Heart right ventricle (tissue), 16 donors: ENCODE data around the gene CUEDC1. TPM values are rescaled to one million over a fixed set of nuclear protein-coding genes. Genes with fewer than 3 reads are reported as not detected.

ENCODE experiments used
- ATAC-seq, 8 donors: fragments of 200-7000 bp; cut with Tn5 transposase; one replicate each; pipeline ENCODE4 v1.9.1; 2020; ENCODE audit warnings: mild to moderate bottlenecking in 8 of 8, moderate library complexity in 8 of 8, moderate number of reproducible peaks in 1 of 8
- DNase-seq, 2 donors: peaks; one replicate each; pipeline ENCODE4 v3.0.0-alpha.2; 2020
- H3K27ac ChIP-seq, 10 donors: fragments of 200-600 bp; sonication (generic) in 2 of 10; one replicate each; pipeline versions ENCODE4 v1.5.0 to v1.8.0; 2020 to 2022; ENCODE audit warnings: mild to moderate bottlenecking in 3 of 10
- H3K27me3 ChIP-seq, 7 donors: fragments of 200-600 bp; one replicate each; pipeline ENCODE4 v1.8.0; 2021 to 2022; ENCODE audit warnings: mild to moderate bottlenecking in 2 of 7
- H3K36me3 ChIP-seq, 9 donors: fragments of 200-600 bp; sonication (generic) in 1 of 9; one replicate each; pipeline versions ENCODE4 v1.5.0 to v1.8.0; 2020 to 2022; ENCODE audit warnings: mild to moderate bottlenecking in 2 of 9
- H3K4me1 ChIP-seq, 9 donors: fragments of 200-600 bp; sonication (generic) in 1 of 9; one replicate each; pipeline versions ENCODE4 v1.5.0 to v1.8.0; 2020 to 2022; ENCODE audit warnings: mild to moderate bottlenecking in 4 of 9
- H3K4me3 ChIP-seq, 10 donors: fragments of 200-600 bp; sonication (generic) in 2 of 10; one replicate each; pipeline versions ENCODE4 v1.5.0 to v1.8.0; 2020 to 2022; ENCODE audit warnings: mild to moderate bottlenecking in 7 of 10, moderate library complexity in 2 of 10
- H3K9me3 ChIP-seq, 11 donors: fragments of 200-600 bp in 10 of 11; sonication (generic) in 2 of 11; one replicate each; pipeline versions ENCODE4 v1.5.0 to v1.8.0; 2013 to 2022; ENCODE audit warnings: mild to moderate bottlenecking in 2 of 11, control low read depth in 1 of 11, moderate library complexity in 1 of 11
- WGBS, 2 donors: extraction: QIAGEN DNeasy Blood & Tissue Kit; methylation state at CpG; one replicate each; pipeline ENCODE4 v1.1.7; 2013; ENCODE audit warnings: inconsistent platforms in 1 of 2; 5-methylcytosine and 5-hydroxymethylcytosine counted together
- intact Hi-C, 10 donors: fragments of 100-400 bp; cut with DNase I; formaldehyde crosslinking; loops; one replicate each; pipeline versions ENCODE4 v1.11.1 to v1.14.2; 2022
- polyA plus RNA-seq, 2 donors: library from polyadenylated mRNA; stranded (reverse); fragments of 200-250 nt; gene quantifications; one replicate each; pipeline ENCODE4 v1.2.3, GENCODE V29; 2013
- total RNA-seq, 10 donors: library from RNA; stranded (reverse); fragmentation: NEBNext Ultra II Directional in 3 of 10; extraction: Animal tissue kit (Norgen Biotek cat#: 25700) in 3 of 10; gene quantifications; one replicate each; pipeline versions ENCODE4 v1.2.1 to v1.2.4, GENCODE V29; 2021 to 2023
- TF ChIP-seq, protein P1 (sequence below), 9 donors: fragments of 200-600 bp; sonication (generic) in 2 of 9; IDR thresholded peaks; one replicate each; pipeline versions ENCODE4 v1.5.0 to v1.8.0; 2021 to 2022; ENCODE audit warnings: antibody characterized with exemption in 9 of 9, mild to moderate bottlenecking in 5 of 9, moderate library complexity in 1 of 9
- donor health status: Arrhythmogenic right ventricular cardiomyopathy.
- donor health status: ischemic (EF 13 %, LVEDD 7.1; RV severe dilation, severe dysfunction).
- donor health status: healthy with polysubstance abuse.
- donor health status: DM: no; HTN: yes; CAD: no.
- donor health status: DM: no; HTN: no; CAD: no.
- donor health status: ischemic (EF 25% LVEDD 6.9; RV normal size, moderate dysfunction).
- donor health status: ischemic (EF 25% LVEDD 5.7; RV mildly dilated, moderate dysfunction).
- donor health status: healthy.
- donor health status: DM: yes; HTN: yes; CAD: no.
- donor health status: Ischemic cardiomyopathy.
- donor health status: ischemic (EF 35%, LVEDD 5.7; RV mildly dilated, moderate dysfunction).
- donor health status: nonischemic (EF 11% LVEDD 7.7; RV severe dilation, severe dysfunction).
- donor health status: DM: yes; HTN: yes; CAD: no.
- donor health status: PGD.
- donor health status: ischemic (EF 29% LVEDD 5.4; RV normal size, mild dysfunction).
- donor health status: nonischemic (EF 23%, LVEDD 6.1; RV moderate dilation, normal function).

Gene CUEDC1
- total and polyA plus RNA-seq, 12 donors, result 26.9 to 65.0 (median 45.4) TPM

DNA sequence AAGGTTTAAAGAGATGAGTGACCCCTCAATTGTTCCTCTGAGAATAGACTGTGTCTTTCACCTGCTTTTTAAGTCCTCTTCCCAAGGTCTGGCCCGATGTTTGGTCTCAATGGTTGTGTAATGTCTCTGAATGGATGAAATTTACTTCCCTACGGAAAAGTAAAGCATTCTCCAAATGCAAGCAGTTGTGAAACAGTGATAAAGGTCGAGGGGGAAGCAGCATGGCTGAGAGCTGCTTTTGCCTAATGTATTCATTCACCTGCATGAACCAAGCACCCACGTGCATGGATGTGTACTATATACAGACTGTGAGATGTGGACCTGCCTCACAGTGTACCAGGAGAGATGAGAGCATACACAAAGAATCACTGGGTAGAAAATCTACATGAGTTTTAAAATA, 116.8 kb downstream of the CUEDC1 start:
- intact Hi-C loops, result loop anchor here (10.0 kb wide), 9 partner anchors 94 to 714 kb away; partner anchors contain the start of genes CCDC182 (in 1 of the 10) and MSI2 (in 1 of the 10)
- Histone ChIP-seq H3K4me3 (no peak overlapping the region), H3K9me3 (no peaks in the 10 kb centered on the region), H3K4me1 (peaks cover 0 to 71% (median 18%) of the 10 kb centered on the region in 9 donors), H3K27ac (peak overlapping the region in 9 of 10 donors; percentile 51 to 82 (median 72)), H3K27me3 (no peaks in the 10 kb centered on the region), H3K36me3 (peaks cover 0 to 65% (median 16%) of the 10 kb centered on the region in 9 donors)
- 61 to 69% methylated on average over 4 of the region's 4 CpGs for WGBS, 2 donors
- TF ChIP-seq, protein P1, sequence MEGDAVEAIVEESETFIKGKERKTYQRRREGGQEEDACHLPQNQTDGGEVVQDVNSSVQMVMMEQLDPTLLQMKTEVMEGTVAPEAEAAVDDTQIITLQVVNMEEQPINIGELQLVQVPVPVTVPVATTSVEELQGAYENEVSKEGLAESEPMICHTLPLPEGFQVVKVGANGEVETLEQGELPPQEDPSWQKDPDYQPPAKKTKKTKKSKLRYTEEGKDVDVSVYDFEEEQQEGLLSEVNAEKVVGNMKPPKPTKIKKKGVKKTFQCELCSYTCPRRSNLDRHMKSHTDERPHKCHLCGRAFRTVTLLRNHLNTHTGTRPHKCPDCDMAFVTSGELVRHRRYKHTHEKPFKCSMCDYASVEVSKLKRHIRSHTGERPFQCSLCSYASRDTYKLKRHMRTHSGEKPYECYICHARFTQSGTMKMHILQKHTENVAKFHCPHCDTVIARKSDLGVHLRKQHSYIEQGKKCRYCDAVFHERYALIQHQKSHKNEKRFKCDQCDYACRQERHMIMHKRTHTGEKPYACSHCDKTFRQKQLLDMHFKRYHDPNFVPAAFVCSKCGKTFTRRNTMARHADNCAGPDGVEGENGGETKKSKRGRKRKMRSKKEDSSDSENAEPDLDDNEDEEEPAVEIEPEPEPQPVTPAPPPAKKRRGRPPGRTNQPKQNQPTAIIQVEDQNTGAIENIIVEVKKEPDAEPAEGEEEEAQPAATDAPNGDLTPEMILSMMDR (IDR thresholded peaks at IDR 0.05), result no peak
- DNase-seq (no peak), ATAC-seq (no peak)

DNA sequence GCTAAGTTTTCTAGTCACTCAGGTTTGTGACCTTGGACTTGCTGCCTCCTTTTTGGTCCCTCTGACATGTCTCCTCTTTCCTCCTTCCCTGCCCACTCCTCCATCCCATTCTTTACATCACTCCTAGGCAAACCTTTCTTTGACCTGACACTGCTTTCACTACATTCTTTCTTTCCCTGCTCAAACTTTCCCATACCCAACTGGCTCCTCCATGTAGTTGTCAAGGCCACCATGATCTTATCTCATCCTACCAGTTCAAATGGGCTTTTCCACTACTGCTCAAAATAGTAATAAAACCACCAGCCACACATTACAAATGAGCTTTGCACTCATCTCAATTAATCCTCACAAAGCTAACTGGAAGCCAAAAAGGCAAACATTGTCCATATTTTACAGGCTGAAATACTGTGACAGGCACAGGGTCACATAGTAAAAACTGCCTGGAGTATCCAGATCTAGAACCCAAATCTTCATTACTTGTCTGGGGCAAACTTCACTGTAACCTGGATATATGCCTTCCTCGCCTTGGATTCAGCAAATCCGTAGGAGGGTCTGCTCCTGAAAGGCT, 119.8 kb downstream of the CUEDC1 start:
- Histone ChIP-seq H3K36me3 (peaks cover 0 to 42% (median 13%) of the 10 kb centered on the region in 9 donors), H3K4me1 (peaks cover 0 to 73% (median 23%) of the 10 kb centered on the region in 9 donors), H3K27me3 (no peaks in the 10 kb centered on the region), H3K9me3 (no peaks in the 10 kb centered on the region), H3K4me3 (no peak overlapping the region), H3K27ac (peak overlapping the region; percentile 40 to 90 (median 78))
- intact Hi-C loops, result loop anchor here (2.0 to 10.0 kb wide), 10 partner anchors 13 to 711 kb away; partner anchors contain the start of genes CCDC182 (in 1 of the 10) and MSI2 (in 1 of the 10)
- ATAC-seq, result no peak
- 91 to 94% methylated on average over 2 of the region's 2 CpGs for WGBS, 2 donors
- TF ChIP-seq, protein P1 (IDR thresholded peaks at IDR 0.05), result no peak
- DNase-seq, result no peak

GRCh38 chr17:57834146-57834741, 121.0 kb downstream of the CUEDC1 start:
- Histone ChIP-seq H3K36me3 (peaks cover 0 to 30% (median 11%) of the 10 kb centered on the region in 9 donors), H3K4me3 (no peak overlapping the region), H3K9me3 (no peaks in the 10 kb centered on the region), H3K4me1 (peaks cover 0 to 61% (median 23%) of the 10 kb centered on the region in 9 donors), H3K27ac (peak overlapping the region; percentile 54 to 90 (median 78)), H3K27me3 (no peaks in the 10 kb centered on the region)
- ATAC-seq (peak in 7 of 8 donors; percentile 13 to 88 (median 49)), DNase-seq (peak in 1 of 2 donors; percentile 63)
- 58 to 65% methylated on average over 13 of the region's 13 CpGs for WGBS, 2 donors
- TF ChIP-seq, protein P1 (IDR thresholded peaks at IDR 0.05), result no peak
- intact Hi-C loops, result loop anchor here (2.0 to 10.0 kb wide), 14 partner anchors 15 to 709 kb away; partner anchors contain the start of genes CCDC182 (in 1 of the 10) and MSI2 (in 1 of the 10)

DNA sequence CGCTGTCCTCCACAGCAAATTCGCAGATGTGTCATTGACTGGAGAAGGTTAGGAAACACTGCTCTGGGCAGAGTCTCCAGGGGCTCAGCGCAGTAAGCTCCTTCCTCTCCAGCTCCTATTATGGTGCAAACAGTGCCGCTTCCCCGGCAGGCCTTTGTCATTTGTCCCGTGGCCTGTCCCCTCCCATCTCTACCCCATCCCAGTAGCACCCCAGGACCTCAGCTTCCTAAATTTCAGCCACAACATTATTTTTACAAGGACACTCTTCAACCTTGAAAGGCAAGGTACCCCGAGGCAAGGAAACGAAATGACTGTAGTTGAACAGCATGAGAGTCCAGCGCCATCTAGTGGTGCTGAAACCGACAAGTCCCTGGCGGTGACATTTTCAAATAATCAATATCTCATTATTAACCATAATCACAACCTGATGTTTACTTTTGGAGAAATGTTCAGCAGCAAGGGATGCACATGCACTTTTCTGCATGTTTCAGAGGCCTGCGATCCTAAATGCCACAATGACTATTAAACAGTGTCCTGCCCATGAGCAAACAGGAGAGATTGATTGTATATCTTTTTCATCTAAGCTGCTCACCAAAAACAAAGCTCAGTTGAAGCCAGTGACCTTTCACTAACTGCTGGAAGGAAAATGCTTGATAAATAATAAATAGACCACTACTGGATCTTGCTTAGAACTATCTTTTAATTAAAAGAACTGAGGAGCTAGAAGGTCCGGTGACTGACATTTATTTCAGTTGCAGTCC, 121.9 kb downstream of the CUEDC1 start:
- TF ChIP-seq, protein P1 (IDR thresholded peaks at IDR 0.05), result peak; percentile 82 to 97 (median 92)
- H3K4me1 ChIP-seq, result peaks cover 0 to 52% (median 20%) of the 10 kb centered on the region in 9 donors
- WGBS, 2 donors, result 8% methylated on average over 13 of the region's 13 CpGs
- H3K27ac ChIP-seq, result peak overlapping the region; percentile 65 to 91 (median 84)
- peak overlapping the region in 9 of 10 donors; percentile 8 to 53 (median 50) for H3K4me3 ChIP-seq
- peak; percentile 74 to 91 (median 86) for ATAC-seq
- no peaks in the 10 kb centered on the region for H3K9me3 ChIP-seq
- DNase-seq, result peak; percentile 55 to 74
- peaks cover 0 to 21% (median 2%) of the 10 kb centered on the region in 9 donors for H3K36me3 ChIP-seq
- H3K27me3 ChIP-seq, result no peaks in the 10 kb centered on the region
- intact Hi-C loops, result loop anchor here (2.0 to 10.0 kb wide), 15 partner anchors 17 to 709 kb away; partner anchors contain the start of genes CCDC182 (in 1 of the 10), MRPS23 (in 1 of the 10) and MSI2 (in 1 of the 10)
